Keratinocyte (primary cell): Measurements from ENCODE around the gene TRPM3. TPM values are rescaled to one million over a fixed set of nuclear protein-coding genes. Genes with fewer than 3 reads are reported as not detected.

ENCODE experiments used
- DNase-seq: peaks from one replicate; pipeline ENCODE4 v3.0.0-alpha.2; 2011; ENCODE audit warnings: low read depth, missing footprints, low spot score
- FAIRE-seq: peaks from 2 replicates; lab custom pipeline; 2011; peaks lifted over from hg19 to GRCh38; lab: Jason Lieb, UNC
- H2AFZ ChIP-seq: 2 replicates; pipeline ENCODE4 v1.6.0; 2012; ENCODE audit warnings: low read length, control low read depth, inconsistent platforms; ENCODE audit not compliant: control insufficient read depth
- H3K27ac ChIP-seq: 2 replicates; pipeline ENCODE4 v1.5.1; 2011; ENCODE audit warnings: low read length; ENCODE audit not compliant: control insufficient read depth, insufficient read depth
- H3K27me3 ChIP-seq: 3 replicates; pipeline ENCODE4 v1.6.0; 2011; ENCODE audit warnings: low read length; ENCODE audit not compliant: control insufficient read depth, insufficient read depth; ENCODE audit errors: extremely low read depth
- H3K36me3 ChIP-seq, 2 experiments: 2 replicates in 1 of 2; 3 replicates in 1 of 2; pipeline ENCODE4 v1.5.1; 2011; ENCODE audit warnings: low read length in 2 of 2, mild to moderate bottlenecking in 1 of 2; ENCODE audit not compliant: control insufficient read depth in 2 of 2, insufficient read depth in 2 of 2; ENCODE audit errors: extremely low read depth in 1 of 2
- H3K4me1 ChIP-seq: 3 replicates; pipeline ENCODE4 v1.5.1; 2011; ENCODE audit warnings: low read length; ENCODE audit not compliant: control insufficient read depth, insufficient read depth; ENCODE audit errors: extremely low read depth
- H3K4me2 ChIP-seq: 3 replicates; pipeline ENCODE4 v1.6.0; 2011; ENCODE audit warnings: low read depth, low read length; ENCODE audit not compliant: control insufficient read depth, insufficient read depth; ENCODE audit errors: extremely low read depth
- H3K4me3 ChIP-seq, 3 experiments: fragments of 200-600 bp in 1 of 3; sonication (generic) in 1 of 3; 2 replicates in 2 of 3; 3 replicates in 1 of 3; pipeline ENCODE4 v1.5.1; 2011 to 2016; ENCODE audit warnings: low read length in 3 of 3, mild to moderate bottlenecking in 3 of 3, control low read depth in 2 of 3, inconsistent platforms in 1 of 3, low read depth in 1 of 3, mixed read lengths in 1 of 3, mixed run types in 1 of 3, moderate library complexity in 1 of 3; ENCODE audit not compliant: control insufficient read depth in 2 of 3, insufficient read depth in 2 of 3; ENCODE audit errors: extremely low read depth in 1 of 3
- H3K79me2 ChIP-seq: 2 replicates; pipeline ENCODE4 v1.6.0; 2012; ENCODE audit warnings: low read length; ENCODE audit not compliant: control insufficient read depth, insufficient read depth
- H3K9ac ChIP-seq: 3 replicates; pipeline ENCODE4 v1.6.0; 2011; ENCODE audit warnings: low read length; ENCODE audit not compliant: control insufficient read depth, insufficient read depth; ENCODE audit errors: extremely low read depth
- H3K9me1 ChIP-seq: 3 replicates; pipeline ENCODE4 v1.6.0; 2011; ENCODE audit warnings: low read length; ENCODE audit not compliant: control insufficient read depth, insufficient read depth; ENCODE audit errors: extremely low read depth
- H3K9me3 ChIP-seq: 2 replicates; pipeline ENCODE4 v1.5.1; 2012; ENCODE audit warnings: low read depth, low read length; ENCODE audit not compliant: control insufficient read depth
- H4K20me1 ChIP-seq: 3 replicates; pipeline ENCODE4 v1.6.0; 2011; ENCODE audit warnings: low read length; ENCODE audit not compliant: control insufficient read depth, insufficient read depth; ENCODE audit errors: extremely low read depth
- CTCF ChIP-seq, 3 experiments: IDR thresholded peaks in 1 of 3; conservative IDR thresholded peaks in 1 of 3; optimal IDR thresholded peaks in 1 of 3; 2 replicates in 2 of 3; 3 replicates in 1 of 3; pipeline versions ENCODE3 to v1.5.1; 2011; ENCODE audit warnings: low read length in 3 of 3, mild to moderate bottlenecking in 3 of 3, moderate library complexity in 2 of 3, control low read depth in 1 of 3, inconsistent platforms in 1 of 3; ENCODE audit not compliant: insufficient read depth in 2 of 3; ENCODE audit errors: extremely low read depth in 1 of 3
- EZH2 ChIP-seq: IDR thresholded peaks from one replicate; pipeline ENCODE4 v1.6.1; 2012; ENCODE audit warnings: inconsistent platforms, mild to moderate bottlenecking, low read length, moderate library complexity
- dilution Hi-C: fragments of 300-500 bp; cut with MboI; formaldehyde crosslinking; loops from one replicate; pipeline ENCODE4 v1.7.0; 2020; ENCODE audit warnings: low sequenced_read_pairs; ENCODE audit not compliant: extremely low pct_ligation_motif_present
- polyA plus RNA-seq, 5 experiments: library from polyadenylated mRNA; depleted of rRNA in 3 of 5; stranded (reverse) in 3 of 5; stranded (forward) in 1 of 5; unstranded in 1 of 5; fragments of >200 nt; gene quantifications; 1 replicate in 1 of 5; 2 replicates in 3 of 5; 3 replicates in 1 of 5; pipeline versions ENCODE4 v1.2.1 to v1.2.3, GENCODE V29; 2011 to 2012; ENCODE audit warnings: missing spikeins in 2 of 5, low read depth in 1 of 5, low replicate concordance in 1 of 5

TRPM3 gene
- polyA plus RNA-seq, 1 donor (not counting 4 experiments of a cell fraction or from before 2014, with no cell fraction given) = 0.03 TPM

GRCh38 chr9:70492319-70492777 lies 629.1 kb downstream of the TRPM3 start:
- H3K9me1 ChIP-seq = no peaks in the 10 kb centered on the region
- H3K9ac ChIP-seq = no peak overlapping the region
- dilution Hi-C loops = no loop called here
- H3K4me1 ChIP-seq = no peaks in the 10 kb centered on the region
- no peak overlapping the region for H3K4me3 ChIP-seq
- no peaks in the 10 kb centered on the region for H3K9me3 ChIP-seq
- no peaks in the 10 kb centered on the region for H3K79me2 ChIP-seq
- no peak overlapping the region for H3K4me2 ChIP-seq
- no peak for DNase-seq
- H3K27me3 ChIP-seq = peaks cover 5% of the 10 kb centered on the region
- H4K20me1 ChIP-seq = no peaks in the 10 kb centered on the region
- FAIRE-seq = no peak
- H3K27ac ChIP-seq = no peak overlapping the region
- TF ChIP-seq EZH2 = no peak
- no peak for TF ChIP-seq CTCF (optimal IDR thresholded peaks at IDR 0.05 in 1 of 3, IDR thresholded peaks at IDR 0.05 in 1 of 3, conservative IDR thresholded peaks at IDR 0.05 in 1 of 3; ENCODE audit: extremely low read depth in 1 of 3, insufficient read depth in 2 of 3, low read length in 3 of 3)
- no peak overlapping the region for H2AFZ ChIP-seq
- no peaks in the 10 kb centered on the region for H3K36me3 ChIP-seq

GRCh38 chr9:70491426-70492318 lies 629.7 kb downstream of the TRPM3 start:
- Histone ChIP-seq H3K27ac (no peak overlapping the region), H3K79me2 (no peaks in the 10 kb centered on the region), H3K9ac (no peak overlapping the region), H3K4me1 (no peaks in the 10 kb centered on the region), H2AFZ (no peak overlapping the region), H3K4me2 (no peak overlapping the region), H3K36me3 (no peaks in the 10 kb centered on the region), H3K9me3 (no peaks in the 10 kb centered on the region), H3K27me3 (peaks cover 5% of the 10 kb centered on the region), H3K9me1 (no peaks in the 10 kb centered on the region), H4K20me1 (no peaks in the 10 kb centered on the region), H3K4me3 (no peak overlapping the region)
- dilution Hi-C loops = no loop called here
- DNase-seq = no peak
- TF ChIP-seq CTCF (optimal IDR thresholded peaks at IDR 0.05 in 1 of 3, IDR thresholded peaks at IDR 0.05 in 1 of 3, conservative IDR thresholded peaks at IDR 0.05 in 1 of 3; ENCODE audit: extremely low read depth in 1 of 3, insufficient read depth in 2 of 3, low read length in 3 of 3) (no peak), EZH2 (no peak)
- no peak for FAIRE-seq
